Type B pancreatic cell (in vitro differentiated cells): ENCODE measurements around the gene HLTF. TPM values are rescaled to one million over a fixed set of nuclear protein-coding genes. Genes with fewer than 3 reads are reported as not detected.

Experiments used
- DNase-seq: peaks from one replicate; pipeline ENCODE4 v3.0.0; 2021; ENCODE audit warnings: mixed read lengths; ENCODE audit not compliant: unreplicated experiment; ENCODE audit errors: extremely low spot score
- H3K27ac Mint-ChIP-seq: 2 replicates; pipeline ENCODE4 v1.8.0; 2021; ENCODE audit warnings: mild to moderate bottlenecking, mixed read lengths
- H3K27me3 Mint-ChIP-seq: 2 replicates; pipeline ENCODE4 v1.8.0; 2021; ENCODE audit warnings: mixed read lengths
- H3K36me3 Mint-ChIP-seq: 2 replicates; pipeline ENCODE4 v1.8.0; 2021; ENCODE audit warnings: mixed read lengths
- H3K4me1 Mint-ChIP-seq: one replicate; pipeline ENCODE4 v1.8.0; 2021; ENCODE audit warnings: mixed read lengths; ENCODE audit not compliant: unreplicated experiment
- H3K4me3 Mint-ChIP-seq: 2 replicates; pipeline ENCODE4 v1.8.0; 2021; ENCODE audit warnings: mild to moderate bottlenecking, mixed read lengths
- H3K9me3 Mint-ChIP-seq: 2 replicates; pipeline ENCODE4 v1.8.0; 2021; ENCODE audit warnings: mixed read lengths
- CTCF ChIP-seq: fragments of 200-600 bp; sonication (generic); conservative IDR thresholded peaks from 2 replicates; pipeline ENCODE4 v1.5.0; 2021; ENCODE audit warnings: antibody characterized with exemption, mild to moderate bottlenecking
- total RNA-seq: library from RNA; stranded (reverse); gene quantifications from 2 replicates; pipeline ENCODE4 v1.2.1, GENCODE V29; 2021; ENCODE audit warnings: low replicate concordance

Gene HLTF
- total RNA-seq, 1 donor from 2014 or later: 49.9 TPM

- Mint-ChIP-seq H3K9me3 (no peaks in the 10 kb centered on the region), H3K27ac (no peak overlapping the region), H3K36me3 (peaks cover 42% of the 10 kb centered on the region), H3K4me1 (no peaks in the 10 kb centered on the region), H3K4me3 (no peak overlapping the region), H3K27me3 (no peaks in the 10 kb centered on the region)
- TF ChIP-seq CTCF: no peak
- no peak for DNase-seq
These were observed 24.6 kb downstream of the HLTF start for GRCh38 chr3:149061776-149062175.

DNA sequence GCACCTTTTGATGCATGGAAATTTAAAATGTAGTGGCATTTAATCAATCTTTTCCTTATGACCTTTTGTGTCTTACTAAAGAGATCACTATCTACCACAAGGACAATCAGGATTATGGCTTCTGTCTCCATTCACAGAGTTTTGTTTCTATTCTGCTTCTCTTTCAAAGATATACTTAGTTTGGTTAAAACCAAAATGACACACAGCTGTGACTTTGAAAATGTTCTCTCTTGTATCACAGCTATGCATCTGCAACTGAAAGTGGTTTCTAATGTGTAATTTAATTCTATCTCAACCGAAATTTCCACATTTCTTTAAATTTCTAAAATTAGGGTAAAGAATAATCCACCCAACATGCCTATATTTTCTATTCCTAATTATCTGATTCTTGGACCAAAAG is 27.7 kb downstream of the HLTF start:
- Mint-ChIP-seq H3K36me3 (peaks cover 53% of the 10 kb centered on the region), H3K27ac (no peak overlapping the region), H3K9me3 (no peaks in the 10 kb centered on the region), H3K4me1 (no peaks in the 10 kb centered on the region), H3K4me3 (no peak overlapping the region), H3K27me3 (no peaks in the 10 kb centered on the region)
- TF ChIP-seq CTCF: no peak
- DNase-seq: no peak

GRCh38 chr3:149058198-149058597 is 28.1 kb downstream of the HLTF start:
- Mint-ChIP-seq H3K36me3 (peaks cover 53% of the 10 kb centered on the region), H3K4me3 (no peak overlapping the region), H3K4me1 (no peaks in the 10 kb centered on the region), H3K9me3 (no peaks in the 10 kb centered on the region), H3K27me3 (no peaks in the 10 kb centered on the region), H3K27ac (no peak overlapping the region)
- no peak for DNase-seq
- TF ChIP-seq CTCF: no peak

DNA sequence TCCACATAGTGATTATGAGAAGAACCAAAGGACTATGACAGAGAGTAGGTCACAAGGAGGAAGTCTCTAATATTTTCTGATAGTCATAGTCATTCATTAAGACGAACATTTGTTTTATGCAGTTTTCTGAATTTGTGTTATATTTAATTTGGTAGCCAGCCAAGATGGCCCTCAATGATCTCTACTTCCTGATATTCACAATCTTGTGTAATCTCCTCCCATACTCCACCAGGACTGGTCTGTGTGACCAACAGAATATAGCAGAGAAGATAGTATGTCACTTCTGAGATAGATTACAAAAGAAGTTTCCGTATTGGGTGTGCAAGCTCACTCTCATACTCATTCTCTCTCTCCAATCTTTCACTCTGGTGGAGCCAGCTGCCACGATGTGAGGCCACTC is 30.8 kb downstream of the HLTF start:
- H3K4me3 Mint-ChIP-seq: no peak overlapping the region
- H3K27ac Mint-ChIP-seq: no peak overlapping the region
- peaks cover 61% of the 10 kb centered on the region for H3K36me3 Mint-ChIP-seq
- H3K4me1 Mint-ChIP-seq: no peaks in the 10 kb centered on the region
- no peaks in the 10 kb centered on the region for H3K9me3 Mint-ChIP-seq
- TF ChIP-seq CTCF: no peak
- H3K27me3 Mint-ChIP-seq: no peaks in the 10 kb centered on the region
- DNase-seq: no peak

DNA sequence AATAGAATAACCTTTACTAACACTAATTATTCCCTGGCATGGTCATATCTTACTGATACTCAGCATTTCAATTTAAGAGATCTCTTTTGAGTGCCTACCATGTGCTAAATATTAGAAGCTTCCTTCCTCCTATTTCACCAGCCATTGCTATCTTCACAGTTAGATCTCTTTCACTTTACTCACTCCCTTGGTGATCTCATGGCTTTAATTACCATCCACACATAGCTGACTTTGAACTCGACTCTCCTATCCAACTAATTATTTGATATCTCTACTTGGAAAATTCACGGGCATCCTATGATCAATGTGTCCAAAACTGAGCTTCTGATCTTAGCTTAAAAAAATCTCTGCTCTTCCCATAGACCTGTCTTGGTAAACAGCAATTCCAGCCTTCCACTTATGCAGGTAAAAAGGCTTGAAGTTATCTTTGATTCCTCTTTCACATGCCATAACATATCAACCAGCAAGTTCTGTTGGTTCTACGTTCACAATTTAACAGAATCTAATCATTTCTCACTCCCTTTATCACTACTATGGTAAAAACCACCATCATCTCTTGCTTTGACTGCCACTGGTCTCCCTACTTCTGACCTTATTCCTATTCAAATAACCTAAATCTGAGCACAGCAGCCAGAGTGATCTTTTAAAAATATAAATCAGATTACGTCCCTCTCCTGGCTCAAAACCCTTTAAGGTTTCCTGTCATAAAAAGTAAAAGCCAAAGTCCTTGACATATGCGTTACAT is 41.8 kb downstream of the HLTF start:
- Mint-ChIP-seq H3K9me3 (no peaks in the 10 kb centered on the region), H3K36me3 (peaks cover 26% of the 10 kb centered on the region), H3K27me3 (no peaks in the 10 kb centered on the region), H3K27ac (peak overlapping the region; percentile 4), H3K4me3 (no peak overlapping the region), H3K4me1 (peaks cover 5% of the 10 kb centered on the region)
- TF ChIP-seq CTCF: no peak
- no peak for DNase-seq
